ENCODE measurements around the gene CAMTA1. TPM values are rescaled to one million over a fixed set of nuclear protein-coding genes. Genes with fewer than 3 reads are reported as not detected.
"Not testable (repeated sequence)": the region's sequence is repeated elsewhere in the genome, so short reads cannot be mapped to it uniquely, and the experiment has no call there.

CAMTA1 gene
- total RNA-seq, 1 donor from 2014 or later, result 34.4 TPM

- ATAC-seq, result no peak
Observed at GRCh38 chr1:7778133-7778628, 992.9 kb downstream of the CAMTA1 start.

- ATAC-seq, result no peak
Observed at GRCh38 chr1:7780976-7781375, 995.7 kb downstream of the CAMTA1 start.

DNA sequence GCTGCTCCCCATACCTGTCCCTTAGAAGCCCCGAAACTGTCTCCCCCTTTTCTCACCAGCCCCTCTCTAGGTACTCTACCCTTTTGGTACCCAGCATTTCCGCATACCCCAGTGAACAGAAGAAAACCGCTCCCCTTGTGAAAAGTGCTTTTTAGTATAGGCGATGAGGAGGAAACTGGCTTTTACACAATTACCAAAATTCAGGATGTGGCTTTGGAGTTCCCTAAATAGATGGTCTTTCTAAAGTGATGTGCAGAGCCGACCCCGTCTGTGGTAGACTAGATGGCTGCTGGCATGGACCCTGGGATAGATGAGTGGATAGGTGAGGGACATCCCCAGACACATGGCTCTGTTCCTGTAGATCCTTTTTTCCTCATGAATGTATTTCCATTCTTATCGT is 996.2 kb downstream of the CAMTA1 start:
- ATAC-seq, result no peak

- no peak for ATAC-seq
Observed at GRCh38 chr1:7781923-7782495, 996.8 kb downstream of the CAMTA1 start.

DNA sequence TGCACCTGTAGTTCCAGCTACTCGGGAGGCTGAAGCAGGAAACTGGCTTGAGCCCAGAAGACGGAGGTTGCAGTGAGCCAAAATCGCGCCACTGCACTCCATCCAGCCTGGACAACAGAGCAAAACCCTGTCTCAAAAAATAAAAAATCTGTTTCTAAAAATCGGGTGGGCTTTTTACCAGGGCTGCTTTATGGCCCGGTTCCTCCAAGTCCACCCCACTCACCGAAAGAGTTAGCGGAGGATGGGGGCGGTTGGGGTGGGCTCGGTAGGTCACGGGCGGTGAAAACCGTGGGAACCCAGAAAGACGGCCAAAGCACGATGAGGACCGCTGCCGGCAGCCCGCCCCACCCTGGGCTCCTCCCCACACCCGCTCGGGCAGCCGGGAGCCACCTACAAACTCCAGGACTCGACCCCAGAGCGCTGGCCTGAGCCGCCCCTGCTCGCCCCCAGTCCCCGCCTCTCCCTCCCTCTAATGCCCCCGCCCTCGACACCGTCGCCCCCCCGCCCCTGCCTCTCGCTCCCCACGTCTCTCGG is 998.0 kb downstream of the CAMTA1 start:
- ATAC-seq, result peak; percentile 43

DNA sequence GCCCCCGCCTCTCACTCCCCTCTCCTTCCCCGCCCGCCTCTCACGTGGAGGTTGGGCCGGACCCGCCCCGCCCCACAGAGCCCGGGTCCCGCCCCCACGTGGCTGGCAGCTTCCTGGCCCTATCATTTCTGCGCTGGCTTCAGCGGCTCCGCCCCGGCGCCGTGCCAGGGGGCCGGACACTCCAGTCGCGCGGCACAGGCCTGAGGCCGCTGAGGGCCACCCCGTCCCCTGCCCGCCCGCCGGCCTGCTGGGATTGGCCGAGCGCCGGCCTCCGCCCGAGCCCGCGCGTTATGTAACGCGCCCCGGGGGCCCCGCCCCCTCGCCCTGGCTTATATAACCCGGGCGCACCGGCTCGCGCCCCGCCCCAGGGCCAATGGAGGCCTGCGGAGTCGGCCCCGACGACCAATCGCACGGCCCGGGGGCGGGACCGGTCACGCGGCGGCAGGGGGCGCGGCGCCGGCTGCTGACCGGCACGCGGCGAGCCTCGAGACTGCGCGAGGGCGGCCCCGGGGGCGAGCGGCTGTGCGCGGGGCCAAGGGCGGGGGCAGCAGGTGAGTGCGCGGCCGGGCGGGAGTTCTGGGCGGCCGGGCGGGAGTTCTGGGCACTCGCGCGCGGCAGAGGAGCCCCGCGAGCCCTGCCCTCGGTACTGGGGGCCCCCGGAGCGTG is 998.7 kb downstream of the CAMTA1 start, which contains the start of gene PER3:
PER3 (plus strand) TSS at position 466 of the 666 bp plus-strand sequence. CDS start 587 bp downstream, outside the sequence.
- peak; percentile 96 for ATAC-seq

- ATAC-seq, result no peak
Observed at GRCh38 chr1:7784492-7785071, 999.3 kb downstream of the CAMTA1 start.

DNA sequence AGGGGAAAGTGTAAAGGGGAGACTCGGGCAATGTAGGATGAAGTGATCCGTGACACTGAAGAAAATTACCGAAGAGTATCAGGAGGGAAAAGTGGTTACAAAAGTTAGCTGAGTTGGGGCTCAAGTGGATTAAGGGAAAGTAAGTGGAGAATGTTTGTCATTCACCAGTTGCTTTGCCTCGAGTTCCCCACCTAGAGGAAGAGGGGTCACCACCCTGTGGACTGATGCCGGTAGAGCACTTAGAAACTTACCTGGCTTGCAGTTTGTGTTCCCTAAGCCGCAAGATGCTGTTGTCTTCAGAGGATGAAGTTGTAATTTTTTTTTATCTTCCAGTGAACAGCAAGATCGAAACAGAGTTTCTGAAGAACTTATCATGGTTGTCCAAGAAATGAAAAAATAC is 999.9 kb downstream of the CAMTA1 start:
- no peak for ATAC-seq

- ATAC-seq, result no peak
Observed at GRCh38 chr1:7786795-7787194, 1001.5 kb downstream of the CAMTA1 start.

- ATAC-seq, result no peak
Observed at GRCh38 chr1:7789828-7790227, 1004.6 kb downstream of the CAMTA1 start.

- not testable (repeated sequence) for ATAC-seq
Observed at GRCh38 chr1:7791027-7791426, 1005.8 kb downstream of the CAMTA1 start.

DNA sequence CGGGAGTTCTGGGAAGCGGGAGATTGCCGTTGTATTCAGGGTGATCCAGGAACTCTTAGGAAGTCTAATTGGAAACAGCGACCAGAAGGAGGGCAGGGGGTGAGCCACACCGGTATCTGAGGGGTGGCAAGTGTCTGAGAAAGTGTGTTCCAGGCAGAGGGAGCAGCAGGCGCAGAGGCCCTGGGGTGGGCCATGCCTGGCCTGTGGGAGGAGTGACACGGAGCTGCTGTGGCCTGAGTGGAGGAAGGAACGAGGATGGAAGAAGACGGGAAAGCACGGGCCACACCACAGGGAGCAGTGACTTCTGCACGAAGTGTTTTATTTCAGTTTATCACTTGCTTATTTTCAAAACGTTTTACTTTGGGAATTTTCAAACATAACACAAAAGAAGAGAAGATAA is 1010.2 kb downstream of the CAMTA1 start:
- ATAC-seq, result no peak

DNA sequence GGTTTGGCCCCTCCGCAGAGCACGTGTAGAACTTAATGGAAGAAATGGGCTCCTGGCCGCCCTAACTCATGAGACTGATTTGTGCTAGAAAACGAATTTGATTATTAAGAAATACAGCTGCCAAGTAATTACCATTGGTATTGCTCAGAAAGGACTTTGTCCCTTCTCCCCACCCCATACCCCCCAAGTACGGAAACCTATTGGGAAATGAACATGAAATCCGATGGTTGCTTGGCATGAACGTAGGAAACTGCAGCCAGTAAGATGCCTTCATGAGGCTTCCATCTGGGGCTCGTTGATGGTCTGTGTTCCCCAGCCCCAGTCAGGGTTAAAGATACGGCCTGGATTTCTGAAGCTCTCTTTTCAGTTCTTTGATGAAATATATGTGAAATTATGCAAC is 1020.2 kb downstream of the CAMTA1 start:
- ATAC-seq, result no peak

DNA sequence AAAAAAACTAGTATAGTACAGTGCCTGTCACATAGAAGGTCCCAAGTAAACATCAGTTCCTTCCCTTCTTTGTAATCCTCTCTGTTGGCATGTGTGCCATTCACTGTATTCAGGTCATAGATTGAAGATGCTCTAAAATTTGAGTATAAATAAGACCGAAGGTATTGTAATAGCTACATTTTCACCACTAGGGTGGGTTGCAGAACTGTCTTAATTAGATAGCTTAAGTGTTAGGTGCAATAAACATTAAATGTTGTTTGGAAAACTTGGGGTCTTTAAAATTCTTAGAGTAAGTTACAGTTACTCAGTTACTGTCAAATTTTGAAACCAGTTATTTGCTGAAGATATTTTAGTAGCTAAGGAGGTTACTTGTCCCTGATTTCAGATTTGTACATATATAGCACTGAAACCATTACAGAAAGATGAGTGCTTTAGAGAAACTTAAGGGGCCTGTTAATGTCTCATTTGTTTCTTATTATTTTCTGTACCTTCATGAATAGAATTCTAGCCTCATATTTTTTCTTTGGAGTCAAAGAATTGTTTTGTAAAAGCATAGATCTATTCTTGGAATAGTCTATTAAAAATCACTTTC is 1023.1 kb downstream of the CAMTA1 start:
- ATAC-seq, result no peak

GRCh38 chr1:7809742-7810141 is 1024.5 kb downstream of the CAMTA1 start:
- ATAC-seq, result no peak

DNA sequence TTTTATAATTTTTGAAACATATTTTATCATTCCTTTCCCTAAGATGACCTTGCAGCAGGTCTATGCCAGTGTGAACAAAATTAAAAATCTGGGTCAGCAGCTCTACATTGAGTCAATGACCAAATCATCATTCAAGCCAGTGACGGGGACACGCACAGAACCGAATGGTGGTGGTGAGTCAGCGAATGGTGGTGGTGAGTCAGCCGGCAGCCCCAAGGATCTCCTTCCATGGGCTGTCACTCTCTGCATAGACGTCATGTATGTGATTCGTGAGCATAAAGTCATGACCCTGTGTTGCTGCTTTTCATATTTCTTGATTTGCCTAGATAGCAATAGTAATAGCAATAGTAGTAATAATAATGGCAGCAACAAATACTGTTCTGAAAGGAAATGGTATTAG is 1025.1 kb downstream of the CAMTA1 start:
- ATAC-seq, result peak; percentile 89

GRCh38 chr1:7811476-7811875 is 1026.2 kb downstream of the CAMTA1 start:
- ATAC-seq, result no peak

- no peak for ATAC-seq
Observed at GRCh38 chr1:7813677-7814373, 1028.6 kb downstream of the CAMTA1 start.
